H9 (cell line): ENCODE measurements around the gene EEF1G. TPM values are rescaled to one million over a fixed set of nuclear protein-coding genes. Genes with fewer than 3 reads are reported as not detected.
"Not testable (repeated sequence)": the region's sequence is repeated elsewhere in the genome, so short reads cannot be mapped to it uniquely, and the experiment has no call there.

Experiments
- DNase-seq: peaks from one replicate; pipeline ENCODE4 v3.0.0-alpha.2; 2017
- H2AFZ ChIP-seq: one replicate; pipeline ENCODE4 v1.6.1; 2013; ENCODE audit warnings: mild to moderate bottlenecking, low read length, control low read depth, moderate library complexity
- H2AK5ac ChIP-seq: 2 replicates; pipeline ENCODE4 v1.6.1; 2013; ENCODE audit warnings: low read length, control low read depth, mixed read lengths; ENCODE audit not compliant: insufficient read length
- H2BK120ac ChIP-seq: one replicate; pipeline ENCODE4 v1.6.1; 2013; ENCODE audit warnings: low read depth, mild to moderate bottlenecking, low read length, control low read depth, inconsistent platforms; ENCODE audit not compliant: poor library complexity, severe bottlenecking
- H2BK12ac ChIP-seq: 2 replicates; pipeline ENCODE4 v1.6.1; 2013; ENCODE audit warnings: low read length, control low read depth, mixed read lengths, low read depth; ENCODE audit not compliant: insufficient read length
- H2BK15ac ChIP-seq: 2 replicates; pipeline ENCODE4 v1.6.1; 2013; ENCODE audit warnings: low read depth, low read length, control low read depth
- H2BK20ac ChIP-seq: one replicate; pipeline ENCODE4 v1.6.1; 2013; ENCODE audit warnings: low read depth, mild to moderate bottlenecking, low read length, control low read depth, inconsistent platforms; ENCODE audit not compliant: poor library complexity, severe bottlenecking
- H2BK5ac ChIP-seq: 2 replicates; pipeline ENCODE4 v1.6.1; 2013; ENCODE audit warnings: low read length, control low read depth, mixed read lengths; ENCODE audit not compliant: insufficient read length
- H3K14ac ChIP-seq: 2 replicates; pipeline ENCODE4 v1.6.1; 2013; ENCODE audit warnings: low read length, control low read depth; ENCODE audit not compliant: insufficient read depth
- H3K18ac ChIP-seq: 2 replicates; pipeline ENCODE4 v1.6.1; 2013; ENCODE audit warnings: low read depth, mild to moderate bottlenecking, mixed read lengths, low read length, control low read depth; ENCODE audit not compliant: insufficient read length
- H3K23ac ChIP-seq: 2 replicates; pipeline ENCODE4 v1.6.1; 2013; ENCODE audit warnings: low read length, control low read depth, mixed read lengths, low read depth; ENCODE audit not compliant: insufficient read length
- H3K23me2 ChIP-seq: 2 replicates; pipeline ENCODE4 v1.6.1; 2013; ENCODE audit warnings: low read depth, mild to moderate bottlenecking, mixed read lengths, low read length, control low read depth; ENCODE audit not compliant: insufficient read length, poor library complexity, severe bottlenecking
- H3K27ac ChIP-seq: 2 replicates; pipeline ENCODE4 v1.5.1; 2013; ENCODE audit warnings: low read length, control low read depth, mixed read lengths, low read depth; ENCODE audit not compliant: insufficient read length
- H3K27me3 ChIP-seq: 2 replicates; pipeline ENCODE4 v1.6.1; 2013; ENCODE audit warnings: low read length, control low read depth, inconsistent platforms; ENCODE audit not compliant: insufficient read depth
- H3K4ac ChIP-seq: 2 replicates; pipeline ENCODE4 v1.6.1; 2013; ENCODE audit warnings: low read depth, mild to moderate bottlenecking, control low read depth, inconsistent platforms, low read length, moderate library complexity
- H3K4me1 ChIP-seq: 2 replicates; pipeline ENCODE4 v1.6.1; 2013; ENCODE audit warnings: low read length, control low read depth, inconsistent platforms; ENCODE audit not compliant: insufficient read depth
- H3K4me2 ChIP-seq: 2 replicates; pipeline ENCODE4 v1.6.1; 2013; ENCODE audit warnings: low read length, control low read depth, mixed read lengths; ENCODE audit not compliant: insufficient read length, insufficient read depth
- H3K56ac ChIP-seq: 2 replicates; pipeline ENCODE4 v1.6.1; 2013; ENCODE audit warnings: low read depth, mild to moderate bottlenecking, mixed read lengths, low read length, control low read depth; ENCODE audit not compliant: insufficient read length
- H3K79me1 ChIP-seq: 2 replicates; pipeline ENCODE4 v1.6.1; 2013; ENCODE audit warnings: low read depth, mild to moderate bottlenecking, moderate library complexity, low read length, control low read depth, inconsistent platforms; ENCODE audit not compliant: insufficient read depth, poor library complexity, severe bottlenecking
- H3K79me2 ChIP-seq: 2 replicates; pipeline ENCODE4 v1.6.1; 2013; ENCODE audit warnings: low read length, control low read depth, inconsistent platforms; ENCODE audit not compliant: insufficient read depth
- H3K9ac ChIP-seq: 2 replicates; pipeline ENCODE4 v1.6.1; 2013; ENCODE audit warnings: low read length, control low read depth, mixed read lengths; ENCODE audit not compliant: insufficient read length; ENCODE audit errors: extremely low read depth
- H3K9me3 ChIP-seq: one replicate; pipeline ENCODE4 v1.6.1; 2013; ENCODE audit warnings: low read depth, low read length, inconsistent platforms; ENCODE audit not compliant: control insufficient read depth
- H3T11ph ChIP-seq: one replicate; pipeline ENCODE4 v1.6.1; 2013; ENCODE audit warnings: mild to moderate bottlenecking, low read length, control low read depth, inconsistent platforms
- H4K20me1 ChIP-seq: one replicate; pipeline ENCODE4 v1.6.1; 2013; ENCODE audit not compliant: control insufficient read depth, insufficient read length, insufficient read depth
- H4K5ac ChIP-seq: 2 replicates; pipeline ENCODE4 v1.6.1; 2013; ENCODE audit warnings: low read depth, mild to moderate bottlenecking, mixed read lengths, low read length, control low read depth; ENCODE audit not compliant: insufficient read length
- H4K8ac ChIP-seq: replicated peaks from 2 replicates; pipeline ENCODE4 v1.6.1; 2013; ENCODE audit warnings: low read length, control low read depth, mixed read lengths, low read depth; ENCODE audit not compliant: insufficient read length
- H4K91ac ChIP-seq: 2 replicates; pipeline ENCODE4 v1.6.1; 2013; ENCODE audit warnings: low read depth, mild to moderate bottlenecking, moderate library complexity, mixed read lengths, low read length, control low read depth; ENCODE audit not compliant: insufficient read length
- H3K27ac Mint-ChIP-seq, 3 experiments: 2 replicates in 2 of 3; 3 replicates in 1 of 3; pipeline ENCODE4 v1.8.0; 2020 to 2021; ENCODE audit warnings: mixed read lengths in 3 of 3, mild to moderate bottlenecking in 1 of 3, moderate library complexity in 1 of 3
- H3K27me3 Mint-ChIP-seq: 2 replicates; pipeline ENCODE4 v1.8.0; 2021; ENCODE audit warnings: low read depth, mild to moderate bottlenecking, moderate library complexity, mixed read lengths
- H3K36me3 Mint-ChIP-seq, 3 experiments: 2 replicates in 2 of 3; 3 replicates in 1 of 3; pipeline ENCODE4 v1.8.0; 2020 to 2021; ENCODE audit warnings: low read depth in 3 of 3, mixed read lengths in 3 of 3; ENCODE audit not compliant: insufficient read depth in 1 of 3
- H3K4me1 Mint-ChIP-seq, 2 experiments: 2 replicates each; pipeline ENCODE4 v1.8.0; 2020; ENCODE audit warnings: mixed read lengths in 2 of 2
- H3K4me3 Mint-ChIP-seq, 2 experiments: 2 replicates in 1 of 2; 3 replicates in 1 of 2; pipeline ENCODE4 v1.8.0; 2020 to 2021; ENCODE audit warnings: mild to moderate bottlenecking in 2 of 2, mixed read lengths in 2 of 2, moderate library complexity in 1 of 2
- H3K9me3 Mint-ChIP-seq, 2 experiments: 2 replicates in 1 of 2; 3 replicates in 1 of 2; pipeline ENCODE4 v1.8.0; 2020; ENCODE audit warnings: mild to moderate bottlenecking in 2 of 2, mixed read lengths in 2 of 2, moderate library complexity in 1 of 2
- CTCF ChIP-seq: fragments of 200-600 bp; sonication (generic); conservative IDR thresholded peaks from 3 replicates; pipeline ENCODE4 v1.8.0; 2021; ENCODE audit warnings: antibody characterized with exemption, mild to moderate bottlenecking
- WGBS: extraction: QIAGEN DNeasy Blood & Tissue Kit; methylation state at CpG from one replicate; pipeline ENCODE4 v1.1.7; 2013; ENCODE audit warnings: missing lambda C conversion rate, low lambda C conversion rate, mixed read lengths; ENCODE audit not compliant: insufficient read length; ENCODE audit errors: extremely low coverage; 5-methylcytosine and 5-hydroxymethylcytosine counted together
- total RNA-seq: library from RNA; stranded (reverse); gene quantifications from 2 replicates; pipeline ENCODE4 v1.2.1, GENCODE V29; 2021

Gene EEF1G
- total RNA-seq, 1 experiment from 2014 or later, result 1,790 TPM

GRCh38 chr11:62621027-62621566 is 47.4 kb upstream of the EEF1G start:
- peaks cover 13 to 39% (median 38%) of the 10 kb centered on the region in 3 experiments; a peak in 6 of 7 replicates for H3K36me3 Mint-ChIP-seq
- no peaks in the 10 kb centered on the region for H4K20me1 ChIP-seq
- TF ChIP-seq CTCF, result no peak
- no peak overlapping the region for H3T11ph ChIP-seq
- peaks cover 17 to 19% of the 10 kb centered on the region in 2 experiments for H3K4me1 Mint-ChIP-seq
- no peak overlapping the region for H2AK5ac ChIP-seq
- no peak overlapping the region for H2BK12ac ChIP-seq
- no peaks in the 10 kb centered on the region for H3K9me3 ChIP-seq
- no peak overlapping the region for H2BK5ac ChIP-seq
- H3K79me1 ChIP-seq, result no peaks in the 10 kb centered on the region
- H3K4ac ChIP-seq, result no peak overlapping the region
- no peak overlapping the region for H2AFZ ChIP-seq
- no peaks in the 10 kb centered on the region for H3K27me3 ChIP-seq
- peak overlapping the region; percentile 93 for H3K23ac ChIP-seq
- peak overlapping the region; percentile 98 for H3K4me2 ChIP-seq
- H2BK120ac ChIP-seq, result no peak overlapping the region
- no peak for DNase-seq
- H3K27ac Mint-ChIP-seq, result peak overlapping the region; percentile 95 to 98 (median 96)
- peak overlapping the region; percentile 85 for H3K9ac ChIP-seq
- H3K18ac ChIP-seq, result peak overlapping the region; percentile 87
- no CpG with 5 or more reads among the region's 8 CpGs for WGBS
- no peak overlapping the region for H4K5ac ChIP-seq
- no peak overlapping the region for H3K56ac ChIP-seq
- H3K27me3 Mint-ChIP-seq, result no peaks in the 10 kb centered on the region
- no peak overlapping the region for H4K8ac ChIP-seq
- H3K27ac ChIP-seq, result no peak overlapping the region
- no peaks in the 10 kb centered on the region; the same call in 1 of the 2 replicates for H3K79me2 ChIP-seq
- peaks cover 8% of the 10 kb centered on the region for H3K23me2 ChIP-seq
- H3K14ac ChIP-seq, result peak overlapping the region; percentile 83
- no peak overlapping the region for H4K91ac ChIP-seq
- no peak overlapping the region for H2BK20ac ChIP-seq
- H3K4me3 Mint-ChIP-seq, result peak overlapping the region; percentile 95 to 98
- H3K9me3 Mint-ChIP-seq, result no peaks in the 10 kb centered on the region
- peaks cover 2% of the 10 kb centered on the region; the same call in 1 of the 2 replicates for H3K4me1 ChIP-seq
- no peak overlapping the region for H2BK15ac ChIP-seq

GRCh38 chr11:62616957-62617356 is 43.3 kb upstream of the EEF1G start:
- H2AFZ ChIP-seq, H3K23ac ChIP-seq, H3K9ac ChIP-seq, H3K79me2 ChIP-seq, H2BK120ac ChIP-seq, H3K18ac ChIP-seq, H3K9me3 ChIP-seq, H3K14ac ChIP-seq, H4K5ac ChIP-seq, H3K4me2 ChIP-seq, H2BK5ac ChIP-seq, H4K20me1 ChIP-seq, H3K4ac ChIP-seq, H3T11ph ChIP-seq, H3K27me3 ChIP-seq, H3K27me3 Mint-ChIP-seq, H3K79me1 ChIP-seq, H2BK15ac ChIP-seq, DNase-seq, H3K27ac ChIP-seq, H4K8ac ChIP-seq, H3K9me3 Mint-ChIP-seq, H2BK20ac ChIP-seq, H3K56ac ChIP-seq, H3K4me3 Mint-ChIP-seq, H2AK5ac ChIP-seq, H2BK12ac ChIP-seq, H4K91ac ChIP-seq, H3K4me1 ChIP-seq: not testable (repeated sequence)
- no CpG with 5 or more reads among the region's 14 CpGs for WGBS
- Mint-ChIP-seq H3K4me1 (peaks cover 20 to 29% of the 10 kb centered on the region in 2 experiments), H3K27ac (0 out of 7 replicates have a peak overlapping the region, but pooled peaks of 1 of the 3 experiments have one; percentile 22), H3K36me3 (peaks cover 2 to 20% (median 19%) of the 10 kb centered on the region in 3 experiments; a peak in 6 of 7 replicates)
- H3K23me2 ChIP-seq, result peaks cover 13% of the 10 kb centered on the region
